ENCODE measurements around the gene TDRD1. TPM values are rescaled to one million over a fixed set of nuclear protein-coding genes. Genes with fewer than 3 reads are reported as not detected.

The TDRD1 gene
- total and polyA plus RNA-seq, 10 of the 15 experiments (the other 5 are each of a cell fraction or from before 2014, with no cell fraction given), result 0.03 to 0.04 TPM; not detected in 8

GRCh38 chr10:114243661-114244060 lies 64.5 kb downstream of the TDRD1 start (continued):
- TF ChIP-seq E4F1 (IDR thresholded peaks at IDR 0.05; ENCODE audit: borderline replicate concordance, partially characterized antibody), result no peak

- ChIA-PET RAD21 (ENCODE audit: unreplicated experiment) (no interaction called here), POLR2A (interaction anchor here (0.8 kb wide), 1 partner anchor 15 kb away, joined by 3 read pairs; no protein-coding TSS in a partner anchor), SMC1A (ENCODE audit: uncharacterized antibody, unreplicated experiment) (no interaction called here), CTCF (interaction anchor here (0.6 to 0.7 kb wide), 2 partner anchors 446 to 462 kb away, joined by 3 read pairs; no protein-coding TSS in a partner anchor)
- 29% methylated on average over 6 of the region's 6 CpGs for WGBS (ENCODE audit: insufficient coverage, insufficient replicate concordance, low lambda C conversion rate, missing lambda C conversion rate)
- DNase-seq (ENCODE audit: low read depth, low spot score), result no peak
- no peak for FAIRE-seq
- H3K4me3 ChIP-seq, result no peak overlapping the region
- in situ Hi-C loops (cut with MboI) (no loop called here), intact Hi-C loops (cut with micrococcal nuclease; ENCODE audit: unreplicated experiment) (no loop called here)
- no peak for ATAC-seq
- no peaks in the 10 kb centered on the region for H4K20me1 ChIP-seq (ENCODE audit: control insufficient read depth, insufficient read depth)
- BruUV-seq (replicated peaks), result no TSS peak
- no peak overlapping the region for H3K4me2 ChIP-seq (ENCODE audit: control insufficient read depth, insufficient read depth)
- no peak overlapping the region for H2AFZ ChIP-seq (ENCODE audit: control insufficient read depth, low read depth, low read length)
- TF ChIP-seq ATF3 (IDR thresholded peaks at IDR 0.05; ENCODE audit: borderline replicate concordance, extremely low read depth, low read depth, low read length), result no peak
- TF ChIP-seq POLR2AphosphoS2 (IDR thresholded peaks at IDR 0.05; ENCODE audit: low read depth, low read length), result no peak
- TF ChIP-seq HDAC6 (IDR thresholded peaks at IDR 0.05; ENCODE audit: unreplicated experiment), result no peak
- TF ChIP-seq POU2F2 (IDR thresholded peaks at IDR 0.05; ENCODE audit: borderline replicate concordance, low read depth, low read length), result no peak
- no peak for TF ChIP-seq ATF7 (IDR thresholded peaks at IDR 0.05; ENCODE audit: low read depth)
- no peak for TF ChIP-seq POLR2AphosphoS5 (IDR thresholded peaks at IDR 0.05; ENCODE audit: low read length)
- TF ChIP-seq TAF1 (IDR thresholded peaks at IDR 0.05; ENCODE audit: borderline replicate concordance, low read depth, low read length), result no peak
- no peak for TF ChIP-seq BCLAF1 (IDR thresholded peaks at IDR 0.05)
- TF ChIP-seq SMAD5 (IDR thresholded peaks at IDR 0.05; ENCODE audit: low read depth), result no peak
- no peak for TF ChIP-seq CHD4 (IDR thresholded peaks at IDR 0.05)
- TF ChIP-seq CHD1 (IDR thresholded peaks at IDR 0.05; ENCODE audit: low read depth, low read length), result no peak
- H3K36me3 ChIP-seq (ENCODE audit: control insufficient read depth in 2 of 2, insufficient read depth in 2 of 2, low read length in 1 of 2), result no peaks in the 10 kb centered on the region
- no peaks in the 10 kb centered on the region for H3K4me1 ChIP-seq (ENCODE audit: control insufficient read depth, insufficient read depth, low read length)
- H3K27me3 ChIP-seq (replicated peaks in 1 of 2; ENCODE audit: control insufficient read depth in 2 of 2, insufficient read depth in 2 of 2, low read length in 1 of 2), result peaks cover 9 to 10% of the 10 kb centered on the region in 2 experiments
- no peak overlapping the region for H3K9ac ChIP-seq (ENCODE audit: control insufficient read depth, insufficient read depth, low read length)
- no peak overlapping the region for H3K27ac ChIP-seq (ENCODE audit: control insufficient read depth, insufficient read depth)
- no peaks in the 10 kb centered on the region for H3K9me3 ChIP-seq (replicated peaks; ENCODE audit: control insufficient read depth, insufficient read depth, low read length)
- no peaks in the 10 kb centered on the region for H3K79me2 ChIP-seq (ENCODE audit: control insufficient read depth, insufficient read depth, low read length)
These were observed 65.0 kb downstream of the TDRD1 start for GRCh38 chr10:114244126-114244525.
